Parathyroid adenoma (tissue), 2 donors: Measurements from ENCODE around the gene AMDHD1.

Experiments used
- H2AFZ ChIP-seq: fragments of 300-600 bp; sonication (generic); one replicate; pipeline ENCODE4 v1.7.0; 2017; ENCODE audit warnings: antibody characterized with exemption, mild to moderate bottlenecking
- H3K27ac ChIP-seq: fragments of 300-600 bp; sonication (generic); one replicate; pipeline ENCODE4 v1.7.0; 2017
- H3K27me3 ChIP-seq: fragments of 300-600 bp; sonication (generic); one replicate; pipeline ENCODE4 v1.7.0; 2017; ENCODE audit warnings: low read length; ENCODE audit not compliant: control insufficient read depth, insufficient read depth
- H3K36me3 ChIP-seq: fragments of 300-600 bp; sonication (generic); one replicate; pipeline ENCODE4 v1.7.0; 2017; ENCODE audit warnings: low read length; ENCODE audit not compliant: control insufficient read depth, insufficient read depth
- H3K4me1 ChIP-seq: fragments of 300-600 bp; sonication (generic); one replicate; pipeline ENCODE4 v1.7.0; 2017; ENCODE audit warnings: control low read depth
- H3K4me2 ChIP-seq: fragments of 300-600 bp; sonication (generic); one replicate; pipeline ENCODE4 v1.7.0; 2017; ENCODE audit warnings: low read length
- H3K4me3 ChIP-seq: fragments of 300-600 bp; sonication (generic); one replicate; pipeline ENCODE4 v1.7.0; 2017; ENCODE audit warnings: low read depth, low read length
- H3K79me2 ChIP-seq: fragments of 300-600 bp; sonication (generic); one replicate; pipeline ENCODE4 v1.7.0; 2017; ENCODE audit warnings: control low read depth
- H3K9ac ChIP-seq: fragments of 300-600 bp; sonication (generic); one replicate; pipeline ENCODE4 v1.7.0; 2017; ENCODE audit warnings: mild to moderate bottlenecking
- H3K9me3 ChIP-seq: fragments of 300-600 bp; sonication (generic); one replicate; pipeline ENCODE4 v1.7.0; 2017; ENCODE audit warnings: low read length; ENCODE audit not compliant: control insufficient read depth
- CTCF ChIP-seq: fragments of 300-600 bp; sonication (generic); IDR thresholded peaks from one replicate; pipeline ENCODE4 v1.7.0; 2017; ENCODE audit warnings: antibody characterized with exemption, mild to moderate bottlenecking
- donor health status: primary hyperparathyroidism.

AMDHD1 gene

GRCh38 chr12:95996034-95996658 lies 53.0 kb downstream of the AMDHD1 start, which contains the start of gene HAL:
HAL (minus strand) TSS chr12:95996344; CDS start chr12:95995910, 434 bp downstream.
- Histone ChIP-seq H3K36me3 (no peaks in the 10 kb centered on the region), H3K27me3 (no peaks in the 10 kb centered on the region), H3K4me2 (no peak within 1 kb of the TSS), H3K4me3 (no peak within 1 kb of the TSS), H3K27ac (no peak within 1 kb of the TSS), H2AFZ (no peak within 1 kb of the TSS), H3K4me1 (no peaks in the 10 kb centered on the region), H3K9me3 (no peaks in the 10 kb centered on the region), H3K9ac (no peak within 1 kb of the TSS), H3K79me2 (no peaks in the 10 kb centered on the region)
- no peak for TF ChIP-seq CTCF

GRCh38 chr12:95997276-95997675 lies 54.1 kb downstream of the AMDHD1 start:
- Histone ChIP-seq H3K27ac (no peak overlapping the region), H3K9me3 (no peaks in the 10 kb centered on the region), H3K36me3 (peaks cover 3% of the 10 kb centered on the region), H3K4me3 (no peak overlapping the region), H3K4me2 (no peak overlapping the region), H2AFZ (no peak overlapping the region), H3K4me1 (no peaks in the 10 kb centered on the region), H3K9ac (no peak overlapping the region), H3K27me3 (no peaks in the 10 kb centered on the region), H3K79me2 (no peaks in the 10 kb centered on the region)
- TF ChIP-seq CTCF = no peak

GRCh38 chr12:95997911-95998510 lies 54.9 kb downstream of the AMDHD1 start:
- Histone ChIP-seq H3K4me2 (no peak overlapping the region), H3K9ac (no peak overlapping the region), H3K27me3 (no peaks in the 10 kb centered on the region), H3K36me3 (peaks cover 3% of the 10 kb centered on the region), H3K4me1 (no peaks in the 10 kb centered on the region), H2AFZ (no peak overlapping the region), H3K27ac (no peak overlapping the region), H3K9me3 (no peaks in the 10 kb centered on the region), H3K79me2 (no peaks in the 10 kb centered on the region), H3K4me3 (no peak overlapping the region)
- no peak for TF ChIP-seq CTCF

GRCh38 chr12:95998611-95999286 lies 55.6 kb downstream of the AMDHD1 start:
- Histone ChIP-seq H3K27me3 (no peaks in the 10 kb centered on the region), H3K4me3 (no peak overlapping the region), H3K36me3 (peaks cover 3% of the 10 kb centered on the region), H3K4me1 (no peaks in the 10 kb centered on the region), H3K9me3 (no peaks in the 10 kb centered on the region), H3K79me2 (no peaks in the 10 kb centered on the region), H3K27ac (no peak overlapping the region), H3K4me2 (no peak overlapping the region), H3K9ac (no peak overlapping the region), H2AFZ (no peak overlapping the region)
- TF ChIP-seq CTCF = peak; percentile 62
